Heart left ventricle (tissue), 16 donors: ENCODE measurements around the gene ZBTB8OS. TPM values are rescaled to one million over a fixed set of nuclear protein-coding genes. Genes with fewer than 3 reads are reported as not detected.
"Not testable (repeated sequence)": the region's sequence is repeated elsewhere in the genome, so short reads cannot be mapped to it uniquely, and the experiment has no call there.

Source experiments
- ATAC-seq, 4 donors: fragments of 200-7000 bp; cut with Tn5 transposase; one replicate each; pipeline ENCODE4 v1.9.1; 2020 to 2022; ENCODE audit warnings: moderate library complexity in 4 of 4, mild to moderate bottlenecking in 3 of 4, moderate number of reproducible peaks in 1 of 4
- DNase-seq, 5 donors: peaks; one replicate each; pipeline ENCODE4 v3.0.0-alpha.2; 2020
- H3K27ac ChIP-seq, 12 donors: fragments of 200-600 bp; sonication (generic) in 4 of 12; one replicate each; pipeline versions ENCODE4 v1.5.0 to v1.8.0; 2016 to 2022; ENCODE audit warnings: mild to moderate bottlenecking in 2 of 12
- H3K27me3 ChIP-seq, 9 donors: fragments of 200-600 bp; sonication (generic) in 2 of 9; one replicate each; pipeline versions ENCODE4 v1.5.1 to v1.8.0; 2016 to 2022; ENCODE audit warnings: mild to moderate bottlenecking in 3 of 9
- H3K36me3 ChIP-seq, 9 donors: fragments of 200-600 bp; sonication (generic) in 2 of 9; one replicate each; pipeline versions ENCODE4 v1.5.0 to v1.8.0; 2018 to 2022; ENCODE audit warnings: mild to moderate bottlenecking in 2 of 9
- H3K4me1 ChIP-seq, 12 donors: fragments of 200-600 bp; sonication (generic) in 4 of 12; one replicate each; pipeline versions ENCODE4 v1.5.0 to v1.8.0; 2016 to 2022; ENCODE audit warnings: mild to moderate bottlenecking in 3 of 12
- H3K4me3 ChIP-seq, 12 donors: fragments of 200-600 bp; sonication (generic) in 4 of 12; one replicate each; pipeline versions ENCODE4 v1.5.0 to v1.8.0; 2017 to 2022; ENCODE audit warnings: mild to moderate bottlenecking in 9 of 12, moderate library complexity in 4 of 12
- H3K9me3 ChIP-seq, 12 donors: fragments of 200-600 bp; sonication (generic) in 4 of 12; one replicate each; pipeline versions ENCODE4 v1.5.0 to v1.8.0; 2016 to 2022; ENCODE audit warnings: mild to moderate bottlenecking in 1 of 12
- CTCF ChIP-seq, 12 donors: fragments of 200-600 bp; sonication (generic) in 4 of 12; IDR thresholded peaks; one replicate each; pipeline versions ENCODE4 v1.5.0 to v1.8.0; 2018 to 2022; ENCODE audit warnings: antibody characterized with exemption in 12 of 12, mild to moderate bottlenecking in 5 of 12
- POLR2A ChIP-seq, 2 donors: fragments of 450-650 bp; IDR thresholded peaks; one replicate each; pipeline ENCODE4 v1.6.1; 2017; ENCODE audit warnings: antibody characterized with exemption in 2 of 2, mild to moderate bottlenecking in 2 of 2, moderate library complexity in 2 of 2
- WGBS, 4 donors: extraction: QIAGEN DNeasy Blood & Tissue Kit in 2 of 4; methylation state at CpG; one replicate each; pipeline versions ENCODE4 v1.1.5 to v1.1.7; 2013 to 2018; 5-methylcytosine and 5-hydroxymethylcytosine counted together
- intact Hi-C, 10 donors: fragments of 100-400 bp; cut with DNase I; formaldehyde crosslinking; loops; one replicate each; pipeline versions ENCODE4 v1.11.1 to v1.14.2; 2022
- polyA plus RNA-seq, 2 donors: library from polyadenylated mRNA; stranded (reverse); fragments of 200-250 nt; gene quantifications; one replicate each; pipeline ENCODE4 v1.2.3, GENCODE V29; 2013
- total RNA-seq, 9 donors: library from RNA; depleted of rRNA in 2 of 9; stranded (reverse); fragments of >200 nt in 2 of 9; fragmentation: NEBNext Ultra II Directional in 3 of 9; extraction: Animal tissue kit (Norgen Biotek cat#: 25700) in 3 of 9; gene quantifications; one replicate each; pipeline versions ENCODE4 v1.1.0 to v1.2.4, GENCODE V29; 2016 to 2023
- donor health status: ischemic (EF 13 %, LVEDD 7.1; RV severe dilation, severe dysfunction).
- donor health status: healthy with polysubstance abuse.
- donor health status: DM: no; HTN: yes; CAD: no.
- donor health status: DM: no; HTN: no; CAD: no.
- donor health status: ischemic (EF 25% LVEDD 6.9; RV normal size, moderate dysfunction).
- donor health status: ischemic (EF 25% LVEDD 5.7; RV mildly dilated, moderate dysfunction).
- donor health status: healthy.
- donor health status: DM: yes; HTN: yes; CAD: no.
- donor health status: ischemic (EF 35%, LVEDD 5.7; RV mildly dilated, moderate dysfunction).
- donor health status: nonischemic (EF 11% LVEDD 7.7; RV severe dilation, severe dysfunction).
- donor health status: DM: yes; HTN: yes; CAD: no.
- donor health status: PGD.
- donor health status: ischemic (EF 29% LVEDD 5.4; RV normal size, mild dysfunction).
- donor health status: nonischemic (EF 23%, LVEDD 6.1; RV moderate dilation, normal function).

ZBTB8OS gene
- total and polyA plus RNA-seq, 11 donors, result 16.5 to 60.3 (median 34.3) TPM

- Histone ChIP-seq H3K36me3 (peaks cover 0 to 87% (median 82%) of the 10 kb centered on the region in 9 donors), H3K27ac (peak overlapping the region in 4 of 12 donors; percentile 3 to 63 (median 26)), H3K27me3 (no peaks in the 10 kb centered on the region), H3K4me3 (no peak overlapping the region), H3K9me3 (no peaks in the 10 kb centered on the region), H3K4me1 (peaks cover 0 to 38% (median 11%) of the 10 kb centered on the region in 12 donors)
- 85 to 93% (median 89%) methylated on average over 3 of the region's 3 CpGs for WGBS, 4 donors
- TF ChIP-seq CTCF (IDR thresholded peaks at IDR 0.05) (no peak), POLR2A (IDR thresholded peaks at IDR 0.05) (no peak)
- intact Hi-C loops, result no loop called here
- DNase-seq (no peak), ATAC-seq (no peak)
Observed at GRCh38 chr1:32683397-32683796, 33.0 kb upstream of the ZBTB8OS start.

GRCh38 chr1:32681999-32682398 lies 31.6 kb upstream of the ZBTB8OS start:
- H3K27ac ChIP-seq, result peak overlapping the region in 1 of 12 donors; percentile 32
- intact Hi-C loops, result no loop called here
- H3K36me3 ChIP-seq, result peaks cover 0 to 100% (median 91%) of the 10 kb centered on the region in 9 donors
- TF ChIP-seq CTCF (IDR thresholded peaks at IDR 0.05) (no peak), POLR2A (IDR thresholded peaks at IDR 0.05) (no peak)
- DNase-seq (no peak), ATAC-seq (no peak)
- WGBS, 4 donors, result 72 to 82% (median 79%) methylated on average over 3 of the region's 3 CpGs
- H3K4me3 ChIP-seq, result no peak overlapping the region
- peaks cover 0 to 38% (median 11%) of the 10 kb centered on the region in 12 donors for H3K4me1 ChIP-seq
- no peaks in the 10 kb centered on the region for H3K9me3 ChIP-seq
- no peaks in the 10 kb centered on the region for H3K27me3 ChIP-seq

GRCh38 chr1:32681509-32681908 lies 31.2 kb upstream of the ZBTB8OS start:
- ATAC-seq (peak; percentile 19 to 48 (median 31)), DNase-seq (no peak)
- Histone ChIP-seq H3K27me3 (no peaks in the 10 kb centered on the region), H3K9me3 (no peaks in the 10 kb centered on the region), H3K36me3 (peaks cover 0 to 100% (median 91%) of the 10 kb centered on the region in 9 donors), H3K4me3 (no peak overlapping the region), H3K27ac (peak overlapping the region in 1 of 12 donors; percentile 32), H3K4me1 (peaks cover 0 to 38% (median 11%) of the 10 kb centered on the region in 12 donors)
- TF ChIP-seq CTCF (IDR thresholded peaks at IDR 0.05) (no peak), POLR2A (IDR thresholded peaks at IDR 0.05) (no peak)
- 17 to 53% (median 23%) methylated on average over 2 of the region's 2 CpGs for WGBS, 4 donors
- intact Hi-C loops, result no loop called here

GRCh38 chr1:32680642-32681041 lies 30.3 kb upstream of the ZBTB8OS start:
- H3K27ac ChIP-seq, result no peak overlapping the region
- DNase-seq (no peak), ATAC-seq (no peak)
- H3K4me1 ChIP-seq, result peaks cover 0 to 31% (median 11%) of the 10 kb centered on the region in 12 donors
- no peaks in the 10 kb centered on the region for H3K9me3 ChIP-seq
- TF ChIP-seq POLR2A (IDR thresholded peaks at IDR 0.05) (no peak), CTCF (IDR thresholded peaks at IDR 0.05) (no peak)
- intact Hi-C loops, result no loop called here
- H3K36me3 ChIP-seq, result peaks cover 0 to 100% (median 91%) of the 10 kb centered on the region in 9 donors
- 79 to 85% (median 83%) methylated on average over 1 of the region's 1 CpG for WGBS, 4 donors
- H3K27me3 ChIP-seq, result no peaks in the 10 kb centered on the region
- no peak overlapping the region for H3K4me3 ChIP-seq

- intact Hi-C loops, DNase-seq, H3K4me3 ChIP-seq, H3K27me3 ChIP-seq, ATAC-seq, H3K9me3 ChIP-seq, H3K27ac ChIP-seq: not testable (repeated sequence)
- 84 to 91% (median 87%) methylated on average over 4 of the region's 4 CpGs for WGBS, 4 donors
- peaks cover 0 to 25% (median 9%) of the 10 kb centered on the region in 12 donors for H3K4me1 ChIP-seq
- peaks cover 0 to 100% (median 91%) of the 10 kb centered on the region in 9 donors for H3K36me3 ChIP-seq
Observed at GRCh38 chr1:32679993-32680392, 29.6 kb upstream of the ZBTB8OS start.
